HG02884 (cell line): Measurements from ENCODE around the gene ACAD9.
"Not testable (repeated sequence)": the region's sequence is repeated elsewhere in the genome, so short reads cannot be mapped to it uniquely, and the experiment has no call there.

Source experiments
- ATAC-seq: cut with Tn5 transposase; IDR thresholded peaks from one replicate; pipeline ENCODE4 v1.9.1; 2021; ENCODE audit warnings: mild to moderate bottlenecking, moderate library complexity; ENCODE audit not compliant: unreplicated experiment

ACAD9 gene

DNA sequence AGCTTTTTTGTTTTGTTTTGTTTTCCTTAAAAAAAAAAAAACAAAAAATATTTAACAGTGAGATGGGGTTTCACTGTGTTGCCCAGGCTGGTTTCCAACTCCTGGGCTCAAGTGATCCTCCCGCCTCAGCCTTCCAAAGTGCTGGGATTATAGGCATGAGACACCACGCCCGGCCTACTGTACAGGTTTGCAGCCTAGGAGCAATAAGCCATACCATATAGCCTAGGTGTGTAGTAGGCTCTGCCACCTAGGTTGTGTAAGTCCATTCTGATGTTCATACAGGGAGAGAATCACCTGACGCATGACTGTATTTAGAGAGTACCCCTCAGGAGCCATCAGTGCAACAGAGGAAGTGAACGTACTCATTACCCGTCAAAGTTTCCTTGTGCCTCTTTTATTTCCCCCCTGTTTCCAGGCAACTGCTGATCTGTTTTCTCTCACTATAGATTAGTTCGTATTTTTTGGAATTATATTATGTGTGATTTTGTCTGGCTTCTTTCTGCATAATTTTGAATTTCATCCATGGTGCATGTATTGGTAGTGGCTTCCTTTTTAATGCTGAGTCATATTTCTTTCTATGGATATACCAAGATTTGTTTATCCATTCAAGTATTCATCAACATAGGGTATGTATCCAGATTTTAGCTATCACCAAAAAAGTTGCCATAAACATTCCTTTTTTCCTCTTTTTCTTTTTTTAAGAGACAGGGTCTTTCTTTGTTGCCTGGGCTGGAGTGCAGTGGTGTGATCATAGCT, 9.9 kb downstream of the ACAD9 start:
- no peak for ATAC-seq

DNA sequence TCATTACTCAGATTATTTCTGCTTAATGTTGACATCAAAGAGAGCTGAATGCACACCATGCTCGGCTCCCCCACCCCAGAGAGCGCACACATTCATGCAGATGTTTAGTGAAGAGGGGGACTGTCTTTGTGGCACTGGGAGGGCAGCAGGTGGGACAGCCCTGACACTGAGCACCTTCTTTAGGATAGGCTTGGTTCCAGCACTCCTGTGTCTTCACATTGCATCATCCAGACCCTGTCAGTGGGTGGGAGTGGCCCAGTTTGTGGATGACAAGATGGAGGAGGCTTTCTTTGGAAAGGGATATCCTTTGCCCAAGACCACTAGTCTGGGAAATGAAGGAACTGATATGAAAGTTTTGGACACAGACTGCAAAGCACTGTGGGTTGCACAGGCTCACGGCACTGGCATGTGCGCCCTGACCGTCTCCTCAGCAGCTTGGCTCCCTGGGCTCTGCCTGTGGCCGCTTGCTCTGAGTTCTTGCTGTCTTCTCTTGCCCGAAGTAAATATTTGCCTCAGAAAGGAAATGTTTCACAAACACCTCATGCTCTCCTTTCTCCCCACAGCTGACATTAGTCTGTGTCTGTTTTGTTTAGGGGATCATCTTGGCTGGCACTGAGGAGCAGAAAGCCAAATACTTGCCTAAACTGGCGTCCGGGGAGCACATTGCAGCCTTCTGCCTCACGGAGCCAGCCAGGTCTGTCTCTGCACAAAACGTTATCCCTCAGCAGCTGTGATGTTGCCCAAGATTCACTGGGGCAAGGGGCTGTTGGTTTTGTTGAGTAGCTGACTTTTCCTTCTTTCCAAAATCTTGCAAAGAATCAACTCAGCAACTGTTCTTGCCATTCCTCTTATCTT, 16.6 kb downstream of the ACAD9 start:
- no peak for ATAC-seq

DNA sequence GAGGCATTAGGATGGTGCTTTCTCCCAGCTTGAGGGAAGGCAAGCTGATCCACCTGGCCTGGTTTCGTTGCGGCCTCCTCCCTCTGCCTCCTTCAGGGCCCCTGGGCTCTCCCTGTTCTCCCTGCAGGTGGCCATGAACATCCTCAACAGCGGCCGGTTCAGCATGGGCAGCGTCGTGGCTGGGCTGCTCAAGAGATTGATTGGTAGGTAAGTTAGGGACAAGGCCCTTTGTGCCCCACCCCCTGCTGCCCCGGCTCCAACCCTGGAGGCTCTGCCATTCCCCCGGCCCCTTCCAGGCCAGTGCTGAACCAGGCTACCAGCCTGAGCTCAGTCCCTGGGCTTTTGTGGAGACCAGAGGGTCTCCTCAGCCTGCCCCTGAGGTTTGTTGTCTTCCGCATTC, 23.0 kb downstream of the ACAD9 start:
- ATAC-seq: no peak

DNA sequence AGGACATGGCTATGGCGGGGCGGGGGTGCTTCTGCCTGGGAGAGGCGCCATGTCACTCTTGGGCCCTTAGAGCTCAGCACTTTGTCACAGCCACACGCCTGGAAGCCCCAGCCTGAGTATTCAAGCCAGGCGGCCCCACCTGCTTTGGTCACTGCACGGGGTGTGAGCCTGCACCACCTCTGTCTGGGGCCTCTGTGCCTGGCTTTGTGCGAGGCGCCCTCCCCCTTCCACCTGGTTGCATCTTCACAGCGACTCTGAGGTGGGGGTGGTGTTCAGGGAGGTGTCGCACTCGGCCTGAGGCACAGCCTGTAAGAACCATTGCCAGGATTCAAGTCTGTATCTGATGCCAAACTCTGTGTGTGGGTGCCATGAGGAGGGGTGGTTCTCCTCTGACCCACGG, 24.1 kb downstream of the ACAD9 start:
- no peak for ATAC-seq

DNA sequence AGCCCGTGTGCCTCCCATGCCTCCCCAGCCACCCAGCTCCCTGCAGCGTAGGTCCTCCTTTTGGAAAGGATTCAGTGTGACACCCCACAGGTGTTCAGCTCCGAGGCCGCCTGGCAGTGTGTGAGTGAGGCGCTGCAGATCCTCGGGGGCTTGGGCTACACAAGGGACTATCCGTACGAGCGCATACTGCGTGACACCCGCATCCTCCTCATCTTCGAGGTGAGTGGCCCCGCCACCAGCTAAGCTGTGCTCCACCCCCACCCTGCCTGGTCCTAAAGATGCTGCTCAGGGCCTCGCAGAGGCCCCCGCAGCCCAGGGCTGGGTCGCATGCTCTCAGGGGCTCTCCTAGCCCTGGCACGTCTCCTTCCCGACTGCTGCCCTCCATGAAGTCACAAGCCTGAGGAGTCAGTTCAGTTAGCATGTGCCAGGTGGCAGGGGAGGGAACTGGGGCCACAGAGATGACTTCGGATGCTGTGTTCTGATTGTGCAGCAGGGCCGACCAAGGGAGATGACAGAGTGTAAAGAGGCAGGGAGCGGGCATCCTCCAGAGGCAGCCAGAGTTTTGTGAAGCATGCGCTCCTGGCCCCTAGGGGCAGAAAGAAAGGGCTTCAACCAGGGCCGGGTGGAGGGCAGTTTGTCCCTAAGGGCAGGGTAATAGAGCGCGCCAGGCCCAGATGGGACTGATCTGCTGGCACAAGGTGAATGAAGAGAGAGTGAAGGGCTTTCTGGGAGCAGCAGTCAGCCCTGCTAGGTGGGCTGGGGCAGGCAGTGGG, 26.8 kb downstream of the ACAD9 start:
- no peak for ATAC-seq

DNA sequence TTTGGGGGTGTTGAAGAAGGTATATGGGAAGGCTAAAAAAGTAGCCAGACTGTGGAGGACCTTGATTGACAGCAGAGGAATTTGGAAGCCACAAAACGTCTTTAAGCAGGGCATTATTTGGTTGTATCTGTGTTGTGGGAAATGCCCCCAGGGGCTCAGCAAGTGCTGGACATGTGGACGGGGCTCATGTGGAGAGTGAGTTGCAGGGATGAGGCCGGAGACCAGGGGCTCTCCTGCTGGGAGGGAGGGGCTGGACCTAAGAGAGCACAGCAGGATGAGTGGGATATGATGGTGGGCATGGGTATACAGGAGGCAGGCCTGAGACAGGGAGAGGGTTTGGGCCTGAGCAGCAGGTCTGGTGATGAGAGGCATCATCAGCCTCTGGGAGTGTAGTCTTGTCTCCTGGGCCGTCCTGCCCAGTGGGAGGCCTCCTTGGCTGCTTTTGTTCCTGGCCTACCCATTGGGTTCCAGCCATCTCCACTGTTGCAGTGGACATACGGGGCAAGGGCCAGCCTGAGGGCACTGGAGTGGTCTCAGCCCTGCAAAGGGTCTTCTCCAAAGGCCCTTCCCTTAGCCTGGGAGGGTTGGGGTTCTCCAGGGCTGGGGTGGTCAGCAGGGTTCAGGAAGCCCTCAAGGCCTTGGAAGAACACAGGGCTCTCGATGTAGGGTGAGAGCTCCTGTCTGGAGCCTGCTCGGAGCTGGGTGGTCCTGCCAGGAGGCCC, 27.5 kb downstream of the ACAD9 start:
- no peak for ATAC-seq

DNA sequence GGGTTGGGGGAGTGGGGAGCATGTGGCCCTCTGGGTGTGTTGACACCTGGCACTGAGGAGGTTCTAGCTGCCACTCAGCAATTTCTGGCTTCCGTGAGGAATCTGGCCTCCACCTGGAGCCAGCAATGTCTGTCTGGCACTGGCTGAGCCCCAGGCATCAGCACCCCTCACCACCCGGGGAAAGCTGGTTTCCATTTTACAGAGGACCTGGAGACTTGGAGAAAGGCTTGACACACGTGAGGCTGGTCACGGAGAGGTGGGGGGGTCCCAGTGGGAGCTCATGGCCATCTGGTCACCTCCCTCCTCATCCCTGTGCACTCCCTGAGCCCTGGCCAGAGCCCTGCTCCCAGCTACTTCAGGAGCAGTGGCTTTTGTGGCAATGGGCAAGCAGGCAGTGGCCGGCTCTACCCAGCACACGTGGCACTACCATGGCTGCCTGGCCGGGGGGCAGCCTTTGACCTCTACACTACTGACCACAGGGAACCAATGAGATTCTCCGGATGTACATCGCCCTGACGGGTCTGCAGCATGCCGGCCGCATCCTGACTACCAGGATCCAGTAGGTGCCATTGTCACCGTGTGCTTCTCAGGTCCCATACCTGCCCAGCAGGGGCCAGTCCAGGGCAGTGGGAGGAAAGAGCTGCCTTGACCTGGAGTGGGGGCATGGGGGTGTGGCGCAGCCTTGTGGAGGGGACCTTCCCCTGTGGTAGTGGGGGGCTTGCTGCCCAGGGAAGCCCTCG, 28.5 kb downstream of the ACAD9 start:
- ATAC-seq: no peak

DNA sequence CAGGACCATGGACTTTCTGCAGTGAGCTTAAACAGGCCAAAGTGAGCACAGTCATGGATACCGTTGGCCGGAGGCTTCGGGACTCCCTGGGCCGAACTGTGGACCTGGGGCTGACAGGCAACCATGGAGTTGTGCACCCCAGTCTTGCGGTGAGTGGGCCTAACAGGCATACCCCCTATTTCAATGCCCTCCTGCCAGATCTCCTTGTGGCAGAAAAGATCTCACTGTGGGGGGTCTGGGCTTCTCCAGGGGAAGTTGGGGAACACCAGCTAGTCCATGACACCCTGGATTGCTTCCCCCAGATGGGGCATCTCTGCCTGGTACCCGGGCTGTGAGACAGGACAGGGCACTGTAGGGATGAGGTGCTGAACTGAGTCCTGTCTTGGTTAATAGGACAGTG, 29.5 kb downstream of the ACAD9 start:
- ATAC-seq: no peak

DNA sequence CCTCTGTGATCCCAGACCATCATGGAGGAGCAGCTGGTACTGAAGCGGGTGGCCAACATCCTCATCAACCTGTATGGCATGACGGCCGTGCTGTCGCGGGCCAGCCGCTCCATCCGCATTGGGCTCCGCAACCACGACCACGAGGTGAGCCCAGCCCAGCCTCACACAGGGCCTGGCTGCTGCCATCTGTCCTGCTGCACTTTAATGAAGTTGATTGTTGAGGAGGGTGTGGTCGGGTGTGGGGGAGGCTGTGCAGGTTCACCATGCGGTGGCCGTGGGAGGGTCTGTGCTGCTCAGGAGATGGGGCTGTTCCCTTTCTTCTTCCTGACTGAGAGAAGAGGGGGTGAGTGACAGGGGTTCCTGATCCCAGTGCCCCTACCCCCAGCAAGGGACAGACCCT, 30.6 kb downstream of the ACAD9 start:
- no peak for ATAC-seq

DNA sequence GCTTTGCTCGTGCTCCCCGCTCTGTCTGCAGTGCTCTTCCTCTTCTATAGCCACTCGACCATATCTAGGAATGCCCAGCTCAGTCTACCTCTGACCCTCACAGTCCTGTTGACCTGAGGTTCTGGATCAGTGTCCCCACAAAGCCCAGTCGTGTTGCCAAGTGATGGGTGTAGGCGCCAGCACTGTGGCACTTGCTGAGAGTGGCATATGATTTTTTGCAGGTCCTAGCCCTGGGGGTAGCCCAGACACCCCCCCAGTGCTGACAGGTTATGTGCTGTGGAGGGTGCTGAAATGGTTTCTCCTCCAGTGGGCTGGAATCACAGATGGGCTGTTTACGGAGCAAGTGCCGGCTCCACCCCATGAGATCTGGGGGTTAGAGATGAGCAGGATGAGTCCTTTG, 32.5 kb downstream of the ACAD9 start:
- ATAC-seq: no peak

DNA sequence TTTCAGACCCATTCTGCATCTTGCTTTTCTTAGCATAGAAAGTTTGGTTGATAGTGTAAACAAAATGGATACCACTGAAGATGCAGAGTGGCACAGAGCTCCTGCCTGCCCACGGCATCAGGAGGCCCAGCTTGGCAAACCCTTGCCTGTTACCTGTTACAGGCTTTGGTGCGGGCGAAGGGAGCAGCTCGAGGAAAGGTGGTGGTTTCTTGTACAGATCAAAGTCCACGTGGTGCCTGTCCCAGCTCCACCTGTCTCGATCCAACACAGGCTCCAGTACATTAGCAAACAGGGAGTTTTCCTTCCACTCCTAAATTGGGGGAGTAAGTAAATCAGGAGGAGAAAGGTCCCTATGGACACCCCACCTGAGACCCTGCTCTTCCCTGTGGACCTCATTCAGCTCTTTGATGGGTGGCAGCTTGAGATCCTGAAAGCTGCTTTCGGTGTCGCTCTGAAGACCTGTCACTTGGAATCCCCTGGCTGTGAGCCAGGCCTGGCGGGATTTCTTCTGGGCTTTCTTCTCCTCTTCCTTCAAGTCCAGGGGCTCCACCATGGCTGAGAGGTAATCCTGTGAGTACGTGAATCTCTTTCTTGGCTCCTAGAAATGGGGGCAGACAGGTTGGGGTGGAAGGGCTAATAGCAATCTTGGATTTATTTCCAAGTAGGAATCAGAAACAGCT, 35.7 kb downstream of the ACAD9 start:
- no peak for ATAC-seq

DNA sequence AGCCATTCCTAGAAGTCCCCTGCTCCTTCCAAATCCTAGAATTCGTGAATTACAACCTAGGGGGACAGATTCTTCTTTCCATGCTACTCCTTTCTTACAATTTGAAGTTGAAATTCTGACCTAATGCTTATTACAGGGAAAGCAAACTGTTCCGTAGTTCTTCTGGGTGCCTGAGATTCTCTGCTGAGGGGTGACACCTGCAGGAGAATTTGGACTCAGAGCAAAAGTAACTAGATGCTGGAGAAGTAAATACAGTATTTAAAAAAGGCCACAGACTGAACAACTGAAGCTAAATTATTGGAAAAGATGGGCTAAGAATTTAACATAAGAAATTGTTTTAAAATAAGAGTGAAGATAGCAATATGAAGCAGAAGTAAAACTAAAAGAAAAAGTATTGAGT, 37.9 kb downstream of the ACAD9 start:
- ATAC-seq: no peak

DNA sequence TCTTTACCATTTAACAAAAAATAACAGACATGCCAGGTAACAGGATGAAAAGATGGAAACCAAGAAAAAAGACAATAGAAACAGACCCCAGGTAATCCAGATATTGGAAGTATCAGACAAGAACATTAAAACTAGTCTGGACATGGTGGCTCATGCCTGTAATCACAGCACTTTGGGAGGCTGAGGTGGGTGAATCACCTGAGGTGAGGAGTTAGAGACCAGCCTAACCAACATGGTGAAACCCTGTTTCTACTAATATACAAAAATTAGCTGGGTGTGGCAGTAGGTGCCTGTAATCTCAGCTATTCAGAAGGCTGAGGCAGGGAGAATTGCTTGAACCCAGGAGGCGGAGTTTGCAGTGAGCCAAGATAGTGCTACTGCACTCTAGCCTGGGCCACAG, 40.6 kb downstream of the ACAD9 start:
- no peak for ATAC-seq

DNA sequence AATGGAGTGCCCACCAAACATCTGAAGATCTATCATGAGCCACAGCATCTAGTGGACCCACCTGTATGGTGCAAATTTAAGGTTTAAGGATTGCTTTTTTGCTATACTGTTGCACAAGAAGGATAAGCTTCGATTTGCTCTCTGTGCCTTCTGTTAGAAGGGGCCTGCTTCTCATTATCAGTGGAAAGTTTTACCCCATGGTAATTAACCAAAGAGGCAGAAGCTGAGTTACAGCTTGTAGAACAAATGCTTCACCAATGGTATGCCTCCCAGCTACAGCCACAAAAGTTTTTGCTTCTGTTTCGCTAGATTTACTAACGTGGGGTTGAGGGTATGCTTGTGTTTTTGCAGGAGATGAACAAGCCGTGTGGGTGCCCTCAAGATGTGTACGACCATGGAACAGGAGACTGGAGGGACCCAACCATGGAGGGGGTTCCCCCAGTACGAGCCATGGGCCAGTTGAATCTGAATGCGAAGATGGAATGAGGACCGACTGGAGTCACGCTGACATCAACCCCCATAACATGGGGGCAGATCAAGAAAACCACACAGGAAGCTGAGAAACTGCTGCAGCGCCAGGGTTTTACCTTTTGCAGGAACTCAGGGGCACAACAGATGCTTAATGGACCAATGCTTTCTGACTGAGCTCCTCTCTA, 43.5 kb downstream of the ACAD9 start:
- ATAC-seq: no peak

DNA sequence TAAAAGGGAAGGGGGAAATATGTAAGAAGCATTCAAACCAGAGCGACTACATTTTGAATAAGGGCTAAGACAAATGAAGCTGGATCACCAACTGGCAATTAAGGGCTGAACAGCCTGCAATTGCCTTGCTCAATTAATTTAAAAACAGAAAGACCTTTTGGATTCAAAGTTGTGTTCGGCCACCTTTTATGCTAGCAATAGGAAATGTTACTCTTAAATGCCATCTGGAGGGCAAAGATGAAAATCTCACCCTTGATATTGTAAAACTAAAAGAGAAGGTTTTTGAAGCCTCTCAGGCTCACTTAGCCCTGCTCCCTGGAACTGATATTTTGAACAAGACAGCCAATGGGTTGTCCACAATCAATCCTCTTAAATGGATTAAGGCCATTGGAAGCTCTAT, 44.2 kb downstream of the ACAD9 start:
- ATAC-seq: no peak

DNA sequence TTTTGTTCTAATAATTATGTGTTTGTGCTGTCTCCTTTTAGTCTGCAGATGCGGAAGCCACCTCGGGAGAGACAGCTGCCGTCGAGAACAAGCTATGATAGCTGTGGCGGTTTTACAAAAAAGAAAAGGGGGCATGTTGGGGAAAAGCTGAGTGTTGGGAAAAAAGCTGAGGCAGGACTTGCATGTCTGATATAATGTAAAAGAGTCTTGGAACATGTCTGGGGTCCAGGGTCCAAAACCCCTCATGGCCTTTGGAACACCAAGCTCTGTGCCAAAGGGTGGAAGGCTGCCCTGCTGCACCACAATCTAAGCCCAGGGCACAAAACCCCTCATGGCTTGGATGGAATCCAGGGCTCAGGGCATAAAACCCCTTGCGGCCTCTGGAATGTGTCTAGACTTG, 44.6 kb downstream of the ACAD9 start:
- ATAC-seq: not testable (repeated sequence)

DNA sequence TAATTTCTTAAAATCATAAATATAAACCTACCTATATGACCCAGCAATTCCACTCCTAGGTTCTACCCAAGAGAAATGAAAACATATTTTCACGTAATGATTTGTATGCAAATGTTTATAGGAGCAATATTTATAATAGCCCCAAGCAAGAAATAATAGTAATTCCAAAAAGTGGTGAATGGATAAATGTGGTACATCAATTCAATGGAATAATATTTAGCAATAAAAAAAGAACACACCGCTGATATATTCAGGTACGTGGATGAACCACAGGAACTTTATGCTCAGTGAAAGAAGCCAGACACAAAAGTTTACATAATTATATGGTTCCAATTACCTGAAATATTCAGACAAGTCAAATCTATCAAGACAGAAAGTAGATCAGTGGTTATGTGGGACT, 49.9 kb downstream of the ACAD9 start:
- no peak for ATAC-seq

DNA sequence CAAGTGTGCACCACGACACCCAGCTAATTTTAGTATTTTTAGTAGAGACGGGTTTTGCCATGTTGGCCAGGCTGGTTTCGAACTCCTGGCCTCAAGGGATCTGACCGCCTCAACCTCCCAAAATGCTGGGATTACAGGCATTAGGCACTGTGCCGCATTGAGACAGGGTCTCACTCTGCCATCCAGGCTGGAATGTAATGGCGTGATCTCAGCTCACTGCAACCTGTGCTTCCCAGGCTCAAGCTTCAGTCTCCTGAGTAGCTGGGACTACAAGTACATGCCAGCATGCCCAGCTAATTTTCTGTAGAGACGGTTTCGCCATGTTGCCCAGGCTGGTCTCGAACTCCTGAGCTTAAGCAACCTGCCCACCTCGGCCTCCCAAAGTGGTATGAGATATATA, 51.6 kb downstream of the ACAD9 start:
- no peak for ATAC-seq

DNA sequence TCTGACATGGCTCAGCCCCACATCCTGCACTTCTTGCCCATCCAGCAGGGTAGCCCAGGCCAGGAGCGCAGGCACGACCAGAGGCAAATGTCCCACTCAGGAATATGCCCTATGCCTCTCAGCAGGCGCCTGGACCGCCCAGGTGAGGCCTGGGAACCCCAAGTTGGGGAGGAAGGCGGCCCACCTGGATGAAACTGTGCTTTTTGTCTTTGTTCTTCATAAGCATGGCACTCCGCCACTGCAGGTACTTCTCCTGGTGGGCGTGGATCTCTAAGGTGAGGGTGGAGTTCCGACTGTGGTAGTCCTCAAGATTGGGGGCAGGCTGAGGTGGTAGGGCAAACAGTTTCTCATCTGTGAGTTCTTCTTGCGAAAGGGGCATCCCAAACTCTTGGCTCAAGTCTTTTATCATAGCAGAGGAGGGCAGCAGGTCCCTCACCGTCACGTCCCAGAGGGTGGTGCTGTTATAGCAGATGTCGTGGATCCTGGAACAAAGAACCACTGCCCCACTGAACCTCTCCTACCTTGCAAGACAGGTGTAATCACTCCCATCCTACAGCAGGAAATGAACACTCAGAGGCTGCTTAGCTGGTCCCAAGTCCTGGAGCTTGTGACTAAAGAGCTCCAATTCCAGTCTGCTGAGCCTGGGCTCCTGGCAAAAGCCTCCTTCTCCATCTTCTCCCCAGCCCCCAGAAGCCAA, 53.2 kb downstream of the ACAD9 start:
- ATAC-seq: no peak
